NCI-H1436 treated with DMSO at 0.1 percent for 48 hours (cell line): ENCODE data around the gene ANKRD6.

Experiments
- DNase-seq: peaks from one replicate; lab custom pipeline; 2025; lab: John Stamatoyannopoulos, UW

ANKRD6 gene

DNA sequence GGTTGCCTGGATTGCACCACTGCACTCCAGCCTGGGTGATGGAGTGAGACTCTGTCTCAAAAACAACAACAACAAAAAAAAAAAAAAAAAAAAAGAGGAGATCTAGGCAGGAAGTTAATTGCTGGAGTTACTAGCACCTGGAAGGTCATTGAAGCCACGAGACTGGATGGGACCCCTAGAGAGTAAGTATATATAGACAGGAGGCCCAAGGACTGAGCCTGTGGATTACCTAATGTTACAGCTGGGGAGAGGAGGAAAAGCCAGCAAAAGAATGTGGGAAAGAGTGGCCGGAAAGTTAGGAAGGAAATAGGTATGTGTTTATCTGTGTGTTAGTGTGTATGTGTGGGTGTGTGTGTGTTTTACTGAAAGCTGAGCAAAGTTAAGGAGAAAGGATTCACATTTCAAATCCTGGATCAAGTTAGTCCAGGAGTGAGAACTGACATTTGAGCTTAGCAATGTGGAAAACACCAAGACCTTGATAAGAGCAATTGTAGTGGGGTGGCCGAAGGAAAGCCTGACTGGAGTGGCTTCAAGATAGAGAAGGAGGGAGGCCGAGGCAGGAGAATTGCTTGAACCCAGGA lies 38.4 kb downstream of the ANKRD6 start:
- no peak for DNase-seq

DNA sequence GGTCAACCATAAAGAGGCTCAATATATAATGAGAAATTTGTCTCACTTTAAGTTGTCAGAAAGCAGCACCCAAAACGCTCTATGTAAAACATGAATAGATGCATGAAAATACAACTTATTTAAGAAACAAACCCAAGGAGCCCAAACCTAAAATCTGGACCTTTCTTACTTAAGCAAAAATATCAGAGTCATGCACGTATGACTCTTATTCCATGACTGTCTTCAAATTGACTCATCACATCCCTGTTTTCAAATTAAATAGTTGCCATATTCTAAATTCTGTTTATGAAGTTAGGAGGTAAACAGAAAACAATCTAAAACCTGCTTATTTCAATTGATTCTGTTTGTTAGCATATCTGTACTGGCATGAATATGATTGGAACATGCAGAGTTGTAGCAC lies 42.1 kb downstream of the ANKRD6 start:
- no peak for DNase-seq

DNA sequence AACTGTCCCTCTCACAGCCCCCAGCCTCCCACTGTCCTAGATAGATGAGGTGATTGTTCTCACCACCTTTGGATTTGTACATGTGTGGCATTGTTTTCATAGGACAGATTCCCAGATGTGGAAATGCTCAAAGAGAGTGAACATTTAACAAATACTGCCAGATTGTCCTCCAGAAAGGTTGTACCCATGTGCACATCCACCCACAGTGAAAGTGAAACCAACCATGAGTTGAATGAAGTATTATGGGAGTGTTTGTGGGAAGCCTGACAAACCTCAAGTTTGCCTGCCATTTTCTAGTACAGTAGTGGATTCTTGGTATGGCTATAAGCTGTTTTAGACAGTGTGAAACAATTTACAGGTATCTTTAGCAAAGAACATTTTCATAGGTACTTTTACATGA lies 42.7 kb downstream of the ANKRD6 start:
- no peak for DNase-seq

DNA sequence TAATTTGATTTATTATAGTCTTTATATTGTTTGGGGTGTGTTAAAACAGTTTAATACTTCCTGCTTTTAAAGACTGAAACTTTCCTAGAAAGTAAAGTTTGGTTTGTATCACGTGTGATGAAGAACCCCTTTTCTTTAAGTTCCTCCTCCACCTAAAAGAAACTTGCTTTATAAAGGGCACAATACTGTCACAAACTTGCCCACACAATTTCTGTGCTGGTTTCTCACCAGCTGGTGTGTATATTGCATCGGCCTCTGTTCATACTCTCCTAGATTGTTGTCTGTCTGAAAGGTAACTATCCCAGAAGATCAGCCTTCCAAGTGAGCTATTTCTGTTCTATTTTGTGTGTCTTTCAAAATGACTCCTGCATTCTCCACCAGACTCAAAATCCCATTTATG lies 46.9 kb downstream of the ANKRD6 start:
- no peak for DNase-seq

DNA sequence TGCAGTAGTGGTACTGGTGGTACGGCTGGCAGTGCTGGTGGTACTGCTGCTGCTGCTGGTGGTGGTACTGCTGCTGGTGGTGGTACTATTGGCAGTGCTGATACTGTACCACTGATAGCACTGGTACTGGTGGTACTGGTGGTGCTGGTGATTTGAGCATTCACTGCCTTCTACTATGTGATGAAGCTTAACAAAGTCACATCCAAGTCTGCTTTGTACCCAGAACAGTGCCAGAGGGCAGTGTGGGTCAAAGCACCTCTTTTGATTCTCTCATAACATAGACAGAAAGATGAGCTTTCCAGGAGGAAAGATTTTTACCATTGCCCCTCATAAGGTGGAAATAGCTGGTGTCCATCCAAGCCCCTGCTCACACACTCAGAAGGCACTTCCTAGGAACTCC lies 48.7 kb downstream of the ANKRD6 start:
- DNase-seq, result no peak

DNA sequence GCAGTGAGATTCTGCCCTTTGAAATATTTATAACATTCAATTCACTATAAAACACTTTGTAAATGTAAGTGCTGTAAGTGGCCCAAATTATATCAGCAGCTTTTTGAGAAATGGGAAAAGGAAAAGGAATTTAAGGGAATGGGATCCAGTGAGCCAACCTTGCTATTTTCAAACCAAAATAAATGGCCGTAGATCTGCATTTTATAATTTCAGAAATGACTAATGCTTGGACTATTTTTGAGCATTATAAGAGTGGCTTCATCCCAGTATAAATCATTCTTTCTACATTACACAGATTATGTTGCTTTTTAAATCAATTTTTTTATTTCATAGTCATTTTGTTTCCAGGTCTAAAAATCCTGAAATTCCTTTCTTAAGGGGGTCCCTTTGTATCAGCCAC lies 49.2 kb downstream of the ANKRD6 start:
- DNase-seq, result no peak

DNA sequence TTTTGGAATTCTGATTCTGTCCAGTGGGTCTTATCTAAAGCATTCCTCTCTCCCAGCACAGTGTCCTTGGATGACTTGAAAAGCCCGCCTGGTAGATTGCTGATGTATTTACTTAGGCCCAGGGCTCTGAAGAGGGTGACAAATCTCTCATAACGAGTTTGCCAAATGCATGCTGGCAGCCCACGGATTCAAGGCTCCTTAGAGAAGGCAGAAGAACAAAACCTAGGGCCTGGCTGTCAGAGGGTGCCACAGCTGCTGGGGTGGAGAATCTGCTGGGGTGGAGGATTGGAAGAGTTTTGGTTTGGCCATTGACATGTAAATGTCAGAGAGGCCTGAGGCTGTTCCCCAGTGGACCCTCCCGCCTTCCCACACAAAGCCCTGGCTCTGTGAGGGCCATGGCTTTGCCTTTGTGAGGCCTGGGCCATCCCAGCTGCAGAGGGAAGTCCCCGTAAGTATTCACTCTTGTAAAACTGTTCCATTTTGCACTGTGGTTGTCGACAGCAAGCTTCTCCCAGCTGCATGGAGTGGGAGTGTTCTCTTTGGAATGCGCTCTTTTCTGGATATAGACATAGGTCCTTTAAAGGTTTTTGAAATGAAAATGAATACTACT lies 50.3 kb downstream of the ANKRD6 start:
- DNase-seq, result no peak

DNA sequence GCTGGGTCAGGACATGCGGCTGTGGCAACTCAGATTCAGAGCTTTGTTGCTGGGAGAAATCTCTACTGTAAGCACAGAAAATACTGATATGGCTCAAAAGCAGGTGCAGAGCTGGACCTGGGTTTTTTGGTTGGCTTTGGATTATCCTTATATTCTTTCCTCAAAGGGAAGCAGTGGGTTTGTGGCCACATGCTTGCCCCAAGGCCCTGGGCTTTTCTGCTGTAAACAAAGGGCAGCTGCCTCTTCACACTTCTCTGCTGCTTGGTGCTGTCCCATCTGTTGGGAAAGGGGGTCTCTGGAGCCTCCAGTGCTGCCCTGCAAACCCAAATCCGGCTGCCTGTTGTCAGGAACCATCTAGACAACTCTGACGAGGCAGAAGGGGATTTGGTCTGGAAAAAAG lies 52.4 kb downstream of the ANKRD6 start:
- DNase-seq, result no peak

DNA sequence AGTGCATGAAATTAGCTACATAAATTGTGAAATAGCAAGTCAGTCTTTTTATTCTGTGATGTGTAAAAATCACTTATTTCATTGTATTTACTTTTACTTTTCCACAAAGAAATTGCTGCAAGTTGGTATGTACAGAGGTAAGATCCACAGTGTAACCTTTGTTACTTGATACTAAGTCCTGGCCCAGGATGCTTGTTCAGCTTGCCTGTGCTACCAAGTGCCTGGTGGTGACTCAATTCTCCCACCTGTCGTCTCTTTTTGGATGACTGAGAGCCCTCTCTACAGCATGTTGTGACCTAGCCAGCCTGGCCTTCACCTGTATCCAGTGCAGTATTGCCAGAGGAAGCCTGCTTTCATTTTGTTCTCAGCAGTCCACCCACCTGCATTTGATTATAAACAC lies 54.9 kb downstream of the ANKRD6 start:
- no peak for DNase-seq

DNA sequence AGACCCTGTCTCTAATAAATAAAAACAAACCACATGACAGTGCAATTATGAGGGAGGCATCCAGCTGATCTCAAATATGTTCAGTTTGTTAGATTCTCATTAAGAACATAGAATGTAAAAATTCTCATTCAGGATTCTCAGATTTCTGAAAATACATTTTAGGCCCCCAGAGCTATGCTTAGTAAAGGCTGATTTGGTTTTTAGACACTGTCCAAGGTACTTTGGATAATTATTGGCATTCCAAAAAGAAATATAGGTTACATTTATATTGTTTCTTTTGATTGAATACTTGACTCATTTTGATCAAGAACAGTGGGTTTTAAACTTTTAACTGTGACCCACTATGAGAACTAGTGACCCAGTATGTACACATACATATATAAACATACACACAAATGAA lies 55.5 kb downstream of the ANKRD6 start:
- no peak for DNase-seq

DNA sequence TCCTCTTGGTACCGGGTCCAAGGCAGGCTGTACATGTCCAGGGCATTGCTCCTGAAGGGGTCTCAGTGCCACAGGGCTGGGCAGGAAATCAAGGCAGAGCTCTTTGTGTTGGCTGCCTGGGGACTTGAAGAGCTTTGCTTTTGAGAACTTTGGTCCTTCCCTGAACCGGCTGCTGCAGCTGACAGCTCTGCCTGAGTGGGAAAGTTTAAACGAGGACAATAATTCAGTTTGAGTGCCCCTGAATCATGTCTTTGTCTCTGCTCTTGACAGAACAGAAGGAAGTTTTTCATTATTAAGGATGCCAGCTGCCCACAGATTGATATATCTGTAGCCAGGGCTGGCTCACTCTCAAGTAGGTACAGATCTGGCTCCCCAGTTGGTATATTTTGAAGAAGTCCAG lies 56.1 kb downstream of the ANKRD6 start:
- DNase-seq, result no peak

DNA sequence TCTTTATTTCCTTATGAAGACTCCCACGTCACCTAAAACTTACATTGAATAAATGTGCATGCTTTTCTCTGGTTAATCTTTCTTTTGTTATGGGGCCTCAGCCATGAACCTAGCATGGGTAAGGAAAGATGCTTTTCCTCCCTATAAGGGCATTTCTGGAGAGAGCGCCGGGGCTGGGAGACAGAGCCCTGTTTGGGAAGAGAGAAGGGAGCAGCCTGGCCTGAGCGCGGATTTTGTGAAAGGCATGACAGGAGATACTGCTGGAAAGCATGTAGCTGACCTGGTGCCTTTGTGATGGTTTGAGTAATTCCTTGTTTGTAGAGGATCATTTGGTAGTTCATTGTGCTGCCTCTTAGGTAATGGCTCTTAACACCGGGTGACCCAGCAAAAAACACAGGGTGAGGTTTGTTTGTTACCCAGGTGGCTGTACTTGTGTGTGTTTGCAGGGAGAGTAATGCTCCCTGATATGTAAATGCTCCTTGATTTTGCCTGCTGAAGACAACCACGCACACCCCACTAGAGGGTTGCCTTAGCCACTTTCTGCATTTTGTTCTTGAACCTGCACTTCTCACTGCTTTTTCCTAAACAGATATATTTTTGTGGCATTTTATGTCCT lies 59.2 kb downstream of the ANKRD6 start:
- DNase-seq, result no peak

DNA sequence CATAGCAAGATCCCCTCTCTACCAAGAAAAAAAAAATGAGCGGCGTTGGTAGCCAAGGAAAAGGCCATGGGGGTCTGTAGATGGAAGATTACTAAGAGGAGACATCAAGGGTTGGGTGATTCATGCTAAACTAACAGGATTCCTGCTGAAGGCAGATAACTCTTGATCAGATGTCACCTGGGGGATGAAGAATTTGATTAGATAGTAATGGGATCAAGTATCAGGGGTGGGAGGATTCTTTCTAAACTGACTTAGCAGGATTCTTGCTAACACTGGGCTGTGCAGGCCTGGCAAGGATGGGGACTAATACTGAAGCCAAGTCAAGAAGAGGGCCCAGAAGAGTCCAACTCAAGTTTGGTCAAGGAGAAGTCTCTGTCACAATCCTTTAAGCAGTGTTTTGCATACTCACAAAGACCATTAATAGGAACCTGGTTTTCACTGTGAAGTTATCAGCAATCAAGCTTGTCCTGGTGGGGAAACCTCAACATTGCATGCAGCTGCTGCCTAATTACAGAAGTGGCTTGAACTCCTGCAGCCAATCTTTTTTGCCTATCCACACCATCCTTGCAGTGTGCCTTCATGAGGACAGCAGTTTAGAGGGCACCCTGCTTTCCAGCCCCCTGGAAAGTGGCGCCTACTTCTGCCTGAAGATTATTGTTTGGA lies 61.3 kb downstream of the ANKRD6 start:
- no peak for DNase-seq

DNA sequence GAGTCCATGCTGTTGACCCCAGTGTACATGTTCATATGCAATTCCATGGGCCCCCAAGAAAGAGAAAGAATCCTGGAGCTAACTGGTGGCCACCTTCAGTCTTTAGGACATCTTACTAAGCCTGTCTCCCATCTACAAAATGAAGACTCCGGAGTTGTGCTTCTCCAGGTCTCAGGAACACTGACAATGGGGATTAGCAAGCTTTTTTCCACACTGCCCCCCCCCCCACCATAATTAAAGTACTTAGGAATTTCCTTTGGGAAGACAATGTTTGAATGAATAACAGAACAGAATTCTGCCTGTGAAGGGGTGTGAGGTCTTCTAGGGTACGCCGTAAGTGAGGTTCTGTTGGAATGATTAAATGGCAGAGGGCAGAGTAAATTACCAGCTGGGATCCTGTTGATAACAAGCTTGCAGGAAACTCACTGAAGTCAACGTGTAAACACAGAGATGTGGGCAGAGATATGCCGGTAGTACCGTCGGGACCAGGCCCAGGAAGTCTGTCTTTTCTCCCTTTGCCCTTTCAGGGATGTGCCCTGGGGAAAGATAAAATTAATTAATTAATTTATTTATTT lies 63.1 kb downstream of the ANKRD6 start:
- no peak for DNase-seq

DNA sequence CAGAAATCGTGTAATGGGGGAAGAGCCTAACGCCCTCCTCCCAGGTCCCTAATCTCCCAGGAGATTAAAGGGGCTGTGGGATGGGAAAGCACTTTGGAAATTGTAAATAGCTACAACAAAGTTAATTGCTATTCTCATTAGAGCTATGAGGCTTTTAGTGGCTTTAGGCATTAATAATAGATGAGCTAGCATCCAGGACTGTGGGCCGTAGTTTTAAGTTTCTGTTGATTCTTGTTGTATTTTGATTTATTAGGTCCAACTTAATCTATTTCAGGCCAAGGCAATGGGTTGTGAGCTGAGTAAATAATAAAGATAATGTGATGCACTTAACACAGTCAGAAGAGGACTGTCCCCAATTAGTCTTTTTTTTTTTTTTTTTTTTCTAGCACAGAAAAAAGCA lies 67.7 kb downstream of the ANKRD6 start:
- peak; percentile 55 for DNase-seq

DNA sequence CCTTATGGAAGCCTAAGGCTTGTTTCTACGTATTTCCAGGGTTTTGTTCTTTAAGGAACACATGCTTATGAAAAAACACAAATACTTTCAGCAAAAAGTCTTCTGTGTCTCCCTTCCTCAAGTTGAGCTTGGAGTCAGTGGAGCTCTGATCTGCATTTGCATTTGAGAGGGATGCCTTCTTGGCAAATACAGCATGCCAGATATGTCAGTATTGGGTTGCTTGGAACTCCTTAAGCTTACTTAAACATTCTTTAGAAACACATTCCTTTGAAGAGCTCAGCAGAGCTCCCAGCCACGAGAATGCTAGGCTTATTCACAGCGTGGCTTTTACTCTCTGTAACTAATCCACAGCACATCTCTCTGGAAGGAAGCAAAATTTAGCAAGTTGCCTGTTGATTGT lies 68.3 kb downstream of the ANKRD6 start:
- no peak for DNase-seq

DNA sequence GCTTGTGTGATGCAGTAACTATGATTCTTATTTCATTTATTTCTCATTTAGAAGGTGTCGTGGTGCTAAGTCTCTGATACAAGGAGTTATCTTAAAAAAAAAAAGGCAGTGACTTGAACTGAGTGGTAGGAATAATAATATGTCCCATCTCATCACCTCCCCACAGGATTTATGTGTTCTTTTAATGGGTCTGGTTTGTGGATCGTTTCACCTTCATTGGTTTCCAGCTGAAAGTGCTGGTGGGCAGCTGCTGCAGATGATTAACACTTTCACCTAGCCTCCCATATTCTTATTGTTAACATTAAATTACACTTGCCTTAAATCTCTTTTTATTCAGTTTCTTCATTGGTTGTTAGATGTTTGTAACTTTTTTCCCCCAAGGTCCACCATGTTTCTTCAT lies 68.8 kb downstream of the ANKRD6 start:
- no peak for DNase-seq

DNA sequence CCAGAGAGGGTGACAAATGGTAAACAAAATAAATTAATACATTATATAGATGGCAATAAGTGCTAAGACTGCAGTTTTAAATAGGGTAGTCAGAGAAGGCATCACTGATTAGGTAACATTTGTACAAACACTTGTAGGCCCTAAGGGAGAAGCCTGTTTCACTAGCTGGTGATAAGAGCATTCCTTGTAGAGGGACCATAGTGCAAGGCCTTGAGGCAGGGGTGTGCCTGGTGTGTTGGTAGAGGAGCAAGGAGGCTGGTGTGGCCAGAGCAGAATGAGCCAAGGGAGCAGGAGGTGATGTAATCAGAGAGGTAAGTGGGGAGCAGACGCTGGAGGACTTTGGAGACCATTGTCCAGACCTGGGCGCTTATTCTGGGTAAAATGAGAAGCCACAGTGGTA lies 70.7 kb downstream of the ANKRD6 start:
- DNase-seq, result no peak

DNA sequence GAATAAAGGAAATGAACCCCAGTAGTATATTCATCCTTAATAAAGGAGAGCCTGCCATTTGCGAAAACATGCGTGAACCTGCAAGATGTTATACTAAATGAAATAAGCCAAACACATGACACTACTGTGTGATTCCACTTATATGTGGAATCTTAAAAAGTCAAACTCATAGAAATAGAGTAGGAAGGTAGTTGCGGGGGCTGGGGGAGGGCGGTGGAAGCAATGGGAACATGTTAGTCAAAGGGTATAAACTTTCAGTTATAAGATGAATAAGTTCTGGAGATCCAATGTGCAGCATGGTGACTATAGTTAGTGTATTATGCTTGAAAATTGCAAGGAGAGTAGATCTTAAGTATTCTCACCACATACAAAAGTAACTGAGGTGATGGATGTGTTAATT lies 72.9 kb downstream of the ANKRD6 start:
- DNase-seq, result no peak

DNA sequence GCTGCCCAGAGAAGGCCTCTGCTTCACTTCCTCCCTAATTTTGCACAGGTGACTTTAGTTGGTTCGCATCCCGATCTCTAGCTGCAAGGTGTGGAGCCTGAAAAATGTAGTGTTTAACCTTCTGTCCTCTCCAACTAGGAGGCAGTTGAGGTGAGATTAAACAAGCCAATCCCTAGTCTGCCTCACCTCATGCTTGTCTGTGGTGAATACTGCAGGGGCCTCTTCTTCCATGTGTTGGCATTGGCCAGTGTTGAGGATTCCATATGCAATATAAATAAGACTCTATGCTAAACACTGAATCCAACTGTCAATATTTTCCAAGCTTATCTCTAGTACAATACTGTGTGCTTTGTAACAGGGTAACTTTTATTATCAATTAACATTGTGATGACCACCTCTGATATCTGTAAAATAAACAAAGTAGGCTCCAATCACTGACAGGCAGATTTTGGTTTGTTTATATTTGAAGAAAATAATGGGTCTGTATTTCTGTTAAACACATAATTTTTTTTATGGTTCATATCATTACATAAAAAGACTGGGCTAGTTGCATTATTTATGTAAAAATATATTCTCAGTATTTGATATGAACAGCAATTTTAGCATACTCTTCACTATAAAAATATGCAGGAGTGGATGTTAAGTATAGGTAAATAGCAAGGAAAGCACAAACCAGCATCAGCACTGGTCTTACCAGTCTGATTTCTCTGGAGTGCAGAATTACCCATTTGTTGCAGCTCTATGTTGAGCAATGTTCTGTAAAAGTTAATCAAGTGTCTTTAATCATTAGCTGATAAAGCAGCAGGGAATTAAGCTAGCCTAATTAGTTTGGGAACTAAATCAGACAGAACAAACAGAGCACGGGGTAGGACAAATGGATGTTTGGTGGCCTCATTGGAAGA lies 74.0 kb downstream of the ANKRD6 start:
- DNase-seq, result no peak

DNA sequence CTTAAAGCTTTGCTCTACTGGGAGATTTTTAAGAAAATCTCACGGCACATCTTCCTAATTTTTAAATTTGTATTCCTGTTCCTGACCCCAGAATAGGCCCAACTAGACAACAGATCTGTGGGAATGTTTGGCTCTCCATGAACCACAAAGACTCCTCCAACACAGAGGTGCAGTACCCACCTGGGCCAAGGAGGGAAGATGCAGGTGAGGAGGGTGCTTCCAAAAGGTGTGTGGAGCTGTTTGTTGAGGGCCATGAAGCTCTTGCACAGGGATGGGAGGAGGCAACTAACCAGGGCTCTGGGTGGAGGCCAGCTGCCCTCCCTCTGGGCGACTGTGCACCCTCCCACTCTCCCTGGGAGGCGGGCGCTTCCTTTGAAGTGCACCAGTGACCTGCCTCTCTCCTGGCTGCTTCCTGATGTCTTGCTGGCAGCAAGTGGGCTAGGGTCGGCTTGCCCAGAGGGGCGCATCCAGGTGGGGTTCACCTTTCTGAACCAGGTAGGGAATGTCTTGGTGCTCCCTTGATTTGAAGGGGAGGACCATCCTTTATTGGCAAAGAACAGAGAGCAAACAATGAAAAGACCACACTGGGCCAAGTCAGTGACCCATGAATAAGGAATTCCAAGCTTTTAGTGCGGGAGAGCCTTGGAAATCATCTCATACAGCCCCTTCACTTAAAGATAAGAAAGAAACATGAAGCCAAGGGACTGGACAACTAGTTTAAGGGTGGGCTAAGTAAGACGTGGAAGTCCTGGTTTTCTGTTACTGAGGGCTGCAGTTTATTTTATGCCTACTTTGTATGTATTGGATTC lies 76.0 kb downstream of the ANKRD6 start:
- DNase-seq, result no peak
